Endothelial cell of umbilical vein (primary cell): ENCODE data around the gene PSMG2.

Source experiments
- EZH2 ChIP-seq: IDR thresholded peaks from 2 replicates; pipeline ENCODE4 v1.6.1; 2012; ENCODE audit warnings: borderline replicate concordance, low read depth, mild to moderate bottlenecking, moderate library complexity, low read length, inconsistent platforms; ENCODE audit not compliant: severe bottlenecking
- FOS ChIP-seq: IDR thresholded peaks from 2 replicates; pipeline ENCODE4 v1.6.1; 2011; ENCODE audit warnings: mild to moderate bottlenecking, low read length, moderate library complexity, borderline replicate concordance; ENCODE audit not compliant: insufficient read depth
- GATA2 ChIP-seq: IDR thresholded peaks from 2 replicates; pipeline ENCODE4 v1.7.0; 2011; ENCODE audit warnings: low read depth, mild to moderate bottlenecking, moderate library complexity, mixed read lengths, low read length; ENCODE audit not compliant: insufficient read length, insufficient read depth
- JUN ChIP-seq: IDR thresholded peaks from 2 replicates; pipeline ENCODE4 v1.6.1; 2011; ENCODE audit warnings: borderline replicate concordance, low read depth; ENCODE audit not compliant: insufficient read length, insufficient read depth
- MYC ChIP-seq: IDR thresholded peaks from one replicate; pipeline ENCODE4 v1.6.1; 2011; ENCODE audit warnings: mild to moderate bottlenecking, low read depth, low read length
- POLR2A ChIP-seq: IDR thresholded peaks from 2 replicates; pipeline ENCODE4 v1.6.1; 2012; ENCODE audit warnings: low read depth, mild to moderate bottlenecking, control low read depth, low read length
- POLR2AphosphoS5 ChIP-seq: IDR thresholded peaks from 2 replicates; pipeline ENCODE4 v1.6.1; 2012; ENCODE audit warnings: low read depth, mild to moderate bottlenecking, control low read depth, low read length, moderate library complexity; ENCODE audit not compliant: insufficient read depth
- TF ChIP-seq, protein P1 (sequence below), 2 donors: IDR thresholded peaks; 1 replicate in 1 of 2; 2 replicates in 1 of 2; pipeline ENCODE4 v1.5.1; 2011; ENCODE audit warnings: low read length in 2 of 2, mild to moderate bottlenecking in 2 of 2, moderate library complexity in 2 of 2, control low read depth in 1 of 2, inconsistent platforms in 1 of 2, low read depth in 1 of 2; ENCODE audit not compliant: insufficient read depth in 1 of 2; ENCODE audit errors: extremely low read depth in 1 of 2
- TF ChIP-seq, protein P2 (sequence below): IDR thresholded peaks from 2 replicates; pipeline ENCODE4 v1.6.1; 2011; ENCODE audit not compliant: insufficient read depth, insufficient read length

DNA sequence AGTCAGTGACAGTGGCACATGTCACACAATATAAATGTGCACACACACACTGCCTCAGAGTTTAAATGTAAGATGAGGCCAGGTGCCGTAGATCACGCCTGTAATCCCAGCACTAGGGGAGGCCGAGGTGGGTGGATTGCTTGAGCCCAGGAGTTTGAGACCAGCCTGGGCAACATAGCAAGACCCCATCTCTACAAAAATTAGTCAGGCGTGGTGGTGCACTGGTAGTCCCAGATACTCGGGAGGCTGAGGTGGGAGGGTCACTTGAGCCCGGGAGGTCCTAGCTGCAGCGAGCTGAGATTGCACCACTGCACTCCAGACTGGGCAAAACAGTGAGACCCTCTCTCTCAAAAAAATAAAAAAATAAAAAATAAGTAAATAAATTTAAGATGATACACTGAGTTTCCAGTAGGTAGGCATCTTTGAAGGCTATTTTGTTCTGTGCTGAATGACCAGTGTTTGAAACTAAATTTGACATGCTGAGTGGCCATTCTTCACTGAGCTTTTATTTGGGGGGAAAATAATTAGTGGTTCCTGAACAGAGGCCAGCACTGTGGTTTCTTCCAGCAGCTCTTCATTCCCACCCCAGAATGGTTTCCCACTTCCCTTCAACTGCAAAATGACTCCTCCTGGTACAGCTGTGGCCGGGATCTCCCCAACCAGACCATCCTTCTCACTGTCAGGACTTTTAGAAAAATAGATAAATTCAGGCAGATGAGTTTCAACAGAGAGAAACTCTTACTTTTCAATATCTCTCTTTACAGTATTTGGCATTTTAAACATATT lies 44.9 kb downstream of the PSMG2 start:
- no peak for TF ChIP-seq POLR2AphosphoS5
- TF ChIP-seq, protein P1, sequence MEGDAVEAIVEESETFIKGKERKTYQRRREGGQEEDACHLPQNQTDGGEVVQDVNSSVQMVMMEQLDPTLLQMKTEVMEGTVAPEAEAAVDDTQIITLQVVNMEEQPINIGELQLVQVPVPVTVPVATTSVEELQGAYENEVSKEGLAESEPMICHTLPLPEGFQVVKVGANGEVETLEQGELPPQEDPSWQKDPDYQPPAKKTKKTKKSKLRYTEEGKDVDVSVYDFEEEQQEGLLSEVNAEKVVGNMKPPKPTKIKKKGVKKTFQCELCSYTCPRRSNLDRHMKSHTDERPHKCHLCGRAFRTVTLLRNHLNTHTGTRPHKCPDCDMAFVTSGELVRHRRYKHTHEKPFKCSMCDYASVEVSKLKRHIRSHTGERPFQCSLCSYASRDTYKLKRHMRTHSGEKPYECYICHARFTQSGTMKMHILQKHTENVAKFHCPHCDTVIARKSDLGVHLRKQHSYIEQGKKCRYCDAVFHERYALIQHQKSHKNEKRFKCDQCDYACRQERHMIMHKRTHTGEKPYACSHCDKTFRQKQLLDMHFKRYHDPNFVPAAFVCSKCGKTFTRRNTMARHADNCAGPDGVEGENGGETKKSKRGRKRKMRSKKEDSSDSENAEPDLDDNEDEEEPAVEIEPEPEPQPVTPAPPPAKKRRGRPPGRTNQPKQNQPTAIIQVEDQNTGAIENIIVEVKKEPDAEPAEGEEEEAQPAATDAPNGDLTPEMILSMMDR (IDR thresholded peaks at IDR 0.05; ENCODE audit: extremely low read depth in 1 of 2, insufficient read depth in 1 of 2, low read depth in 1 of 2, low read length in 2 of 2): no peak
- no peak for TF ChIP-seq POLR2A
- TF ChIP-seq, protein P2, sequence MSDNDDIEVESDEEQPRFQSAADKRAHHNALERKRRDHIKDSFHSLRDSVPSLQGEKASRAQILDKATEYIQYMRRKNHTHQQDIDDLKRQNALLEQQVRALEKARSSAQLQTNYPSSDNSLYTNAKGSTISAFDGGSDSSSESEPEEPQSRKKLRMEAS: no peak
- TF ChIP-seq EZH2: no peak
- TF ChIP-seq FOS: no peak
- no peak for TF ChIP-seq MYC
- TF ChIP-seq GATA2: no peak
- no peak for TF ChIP-seq JUN
